ENCODE data around the gene ICAM4. TPM values are rescaled to one million over a fixed set of nuclear protein-coding genes. Genes with fewer than 3 reads are reported as not detected.
A peak's percentile ranks its signal among the peaks of the same experiment; 100 is the strongest.

The ICAM4 gene
- total and polyA plus RNA-seq, 2 of the 13 experiments (the other 11 are each of a cell fraction or from before 2014, with no cell fraction given): 2.9 to 4.0 TPM

DNA sequence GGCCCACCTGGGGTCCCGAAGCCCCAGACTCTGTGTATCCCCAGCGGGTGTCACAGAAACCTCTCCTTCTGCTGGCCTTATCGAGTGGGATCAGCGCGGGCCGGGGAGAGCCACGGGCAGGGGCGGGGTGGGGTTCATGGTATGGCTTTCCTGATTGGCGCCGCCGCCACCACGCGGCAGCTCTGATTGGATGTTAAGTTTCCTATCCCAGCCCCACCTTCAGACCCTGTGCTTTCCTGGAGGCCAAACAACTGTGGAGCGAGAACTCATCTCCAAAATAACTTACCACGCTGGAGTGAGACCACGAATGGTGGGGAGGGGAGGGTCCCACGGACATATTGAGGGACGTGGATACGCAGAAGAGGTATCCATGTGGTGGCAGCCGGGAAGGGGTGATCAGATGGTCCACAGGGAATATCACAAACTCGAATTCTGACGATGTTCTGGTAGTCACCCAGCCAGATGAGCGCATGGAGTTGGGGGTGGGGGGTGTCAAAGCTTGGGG, 2.0 kb downstream of the ICAM4 start (continued):
- TF ChIP-seq, protein P1, sequence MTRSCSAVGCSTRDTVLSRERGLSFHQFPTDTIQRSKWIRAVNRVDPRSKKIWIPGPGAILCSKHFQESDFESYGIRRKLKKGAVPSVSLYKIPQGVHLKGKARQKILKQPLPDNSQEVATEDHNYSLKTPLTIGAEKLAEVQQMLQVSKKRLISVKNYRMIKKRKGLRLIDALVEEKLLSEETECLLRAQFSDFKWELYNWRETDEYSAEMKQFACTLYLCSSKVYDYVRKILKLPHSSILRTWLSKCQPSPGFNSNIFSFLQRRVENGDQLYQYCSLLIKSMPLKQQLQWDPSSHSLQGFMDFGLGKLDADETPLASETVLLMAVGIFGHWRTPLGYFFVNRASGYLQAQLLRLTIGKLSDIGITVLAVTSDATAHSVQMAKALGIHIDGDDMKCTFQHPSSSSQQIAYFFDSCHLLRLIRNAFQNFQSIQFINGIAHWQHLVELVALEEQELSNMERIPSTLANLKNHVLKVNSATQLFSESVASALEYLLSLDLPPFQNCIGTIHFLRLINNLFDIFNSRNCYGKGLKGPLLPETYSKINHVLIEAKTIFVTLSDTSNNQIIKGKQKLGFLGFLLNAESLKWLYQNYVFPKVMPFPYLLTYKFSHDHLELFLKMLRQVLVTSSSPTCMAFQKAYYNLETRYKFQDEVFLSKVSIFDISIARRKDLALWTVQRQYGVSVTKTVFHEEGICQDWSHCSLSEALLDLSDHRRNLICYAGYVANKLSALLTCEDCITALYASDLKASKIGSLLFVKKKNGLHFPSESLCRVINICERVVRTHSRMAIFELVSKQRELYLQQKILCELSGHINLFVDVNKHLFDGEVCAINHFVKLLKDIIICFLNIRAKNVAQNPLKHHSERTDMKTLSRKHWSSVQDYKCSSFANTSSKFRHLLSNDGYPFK (CRISPR knock-in tag; IDR thresholded peaks at IDR 0.05; ENCODE audit: borderline replicate concordance): no peak; the same call in 1 of the 2 replicates
- TF ChIP-seq POLR2A (IDR thresholded peaks at IDR 0.05; ENCODE audit: insufficient read depth in 1 of 2, low read depth in 2 of 2, low read length in 2 of 2) (peak in 1 of 2 experiments; percentile 53; a peak in 2 of 4 replicates), SIN3A (IDR thresholded peaks at IDR 0.05; ENCODE audit: borderline replicate concordance, low read depth, low read length) (peak; percentile 10; the same call in 1 of the 2 replicates), ERF (CRISPR knock-in tag; IDR thresholded peaks at IDR 0.05) (no peak), ZNF577 (CRISPR knock-in tag; IDR thresholded peaks at IDR 0.05; ENCODE audit: borderline replicate concordance, low read depth) (no peak), ZNF180 (CRISPR knock-in tag; IDR thresholded peaks at IDR 0.05; ENCODE audit: borderline replicate concordance, low read depth) (no peak), PHF21A (CRISPR knock-in tag; IDR thresholded peaks at IDR 0.05) (peak; percentile 51), ZZZ3 (CRISPR knock-in tag; IDR thresholded peaks at IDR 0.05; ENCODE audit: borderline replicate concordance) (no peak), CBX1 (IDR thresholded peaks at IDR 0.05; ENCODE audit: low read depth) (no peak), WIZ (CRISPR knock-in tag; IDR thresholded peaks at IDR 0.05) (no peak), CCDC6 (CRISPR knock-in tag; IDR thresholded peaks at IDR 0.05) (no peak), ZNF780A (CRISPR knock-in tag; IDR thresholded peaks at IDR 0.05) (no peak), ZNF510 (CRISPR knock-in tag; IDR thresholded peaks at IDR 0.05; ENCODE audit: low read depth) (peak; percentile 62; the same call in 1 of the 2 replicates), ATF7-NPFF (CRISPR knock-in tag; IDR thresholded peaks at IDR 0.05; ENCODE audit: low read depth) (no peak), ZBTB3 (CRISPR knock-in tag; IDR thresholded peaks at IDR 0.05; ENCODE audit: borderline replicate concordance, low read depth) (0 out of 2 replicates have a peak, but pooled peaks have one; percentile 59), NFE2L1 (CRISPR knock-in tag; IDR thresholded peaks at IDR 0.05; ENCODE audit: borderline replicate concordance) (no peak), SCMH1 (CRISPR knock-in tag; IDR thresholded peaks at IDR 0.05; ENCODE audit: borderline replicate concordance) (no peak), PAX8 (CRISPR knock-in tag; IDR thresholded peaks at IDR 0.05; ENCODE audit: borderline replicate concordance) (no peak), KDM3A (CRISPR knock-in tag; IDR thresholded peaks at IDR 0.05; ENCODE audit: low read depth) (no peak), ZNF546 (CRISPR knock-in tag; conservative IDR thresholded peaks at IDR 0.05) (no peak)
- TF ChIP-seq, protein P2, sequence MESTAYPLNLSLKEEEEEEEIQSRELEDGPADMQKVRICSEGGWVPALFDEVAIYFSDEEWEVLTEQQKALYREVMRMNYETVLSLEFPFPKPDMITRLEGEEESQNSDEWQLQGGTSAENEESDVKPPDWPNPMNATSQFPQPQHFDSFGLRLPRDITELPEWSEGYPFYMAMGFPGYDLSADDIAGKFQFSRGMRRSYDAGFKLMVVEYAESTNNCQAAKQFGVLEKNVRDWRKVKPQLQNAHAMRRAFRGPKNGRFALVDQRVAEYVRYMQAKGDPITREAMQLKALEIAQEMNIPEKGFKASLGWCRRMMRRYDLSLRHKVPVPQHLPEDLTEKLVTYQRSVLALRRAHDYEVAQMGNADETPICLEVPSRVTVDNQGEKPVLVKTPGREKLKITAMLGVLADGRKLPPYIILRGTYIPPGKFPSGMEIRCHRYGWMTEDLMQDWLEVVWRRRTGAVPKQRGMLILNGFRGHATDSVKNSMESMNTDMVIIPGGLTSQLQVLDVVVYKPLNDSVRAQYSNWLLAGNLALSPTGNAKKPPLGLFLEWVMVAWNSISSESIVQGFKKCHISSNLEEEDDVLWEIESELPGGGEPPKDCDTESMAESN (CRISPR knock-in tag; conservative IDR thresholded peaks at IDR 0.05): 0 out of 2 replicates have a peak, but pooled peaks have one; percentile 14
- TF ChIP-seq, protein P3, sequence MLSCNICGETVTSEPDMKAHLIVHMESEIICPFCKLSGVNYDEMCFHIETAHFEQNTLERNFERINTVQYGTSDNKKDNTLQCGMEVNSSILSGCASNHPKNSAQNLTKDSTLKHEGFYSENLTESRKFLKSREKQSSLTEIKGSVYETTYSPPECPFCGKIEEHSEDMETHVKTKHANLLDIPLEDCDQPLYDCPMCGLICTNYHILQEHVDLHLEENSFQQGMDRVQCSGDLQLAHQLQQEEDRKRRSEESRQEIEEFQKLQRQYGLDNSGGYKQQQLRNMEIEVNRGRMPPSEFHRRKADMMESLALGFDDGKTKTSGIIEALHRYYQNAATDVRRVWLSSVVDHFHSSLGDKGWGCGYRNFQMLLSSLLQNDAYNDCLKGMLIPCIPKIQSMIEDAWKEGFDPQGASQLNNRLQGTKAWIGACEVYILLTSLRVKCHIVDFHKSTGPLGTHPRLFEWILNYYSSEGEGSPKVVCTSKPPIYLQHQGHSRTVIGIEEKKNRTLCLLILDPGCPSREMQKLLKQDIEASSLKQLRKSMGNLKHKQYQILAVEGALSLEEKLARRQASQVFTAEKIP (CRISPR knock-in tag; IDR thresholded peaks at IDR 0.05; ENCODE audit: borderline replicate concordance): no peak
- TF ChIP-seq, protein P4, sequence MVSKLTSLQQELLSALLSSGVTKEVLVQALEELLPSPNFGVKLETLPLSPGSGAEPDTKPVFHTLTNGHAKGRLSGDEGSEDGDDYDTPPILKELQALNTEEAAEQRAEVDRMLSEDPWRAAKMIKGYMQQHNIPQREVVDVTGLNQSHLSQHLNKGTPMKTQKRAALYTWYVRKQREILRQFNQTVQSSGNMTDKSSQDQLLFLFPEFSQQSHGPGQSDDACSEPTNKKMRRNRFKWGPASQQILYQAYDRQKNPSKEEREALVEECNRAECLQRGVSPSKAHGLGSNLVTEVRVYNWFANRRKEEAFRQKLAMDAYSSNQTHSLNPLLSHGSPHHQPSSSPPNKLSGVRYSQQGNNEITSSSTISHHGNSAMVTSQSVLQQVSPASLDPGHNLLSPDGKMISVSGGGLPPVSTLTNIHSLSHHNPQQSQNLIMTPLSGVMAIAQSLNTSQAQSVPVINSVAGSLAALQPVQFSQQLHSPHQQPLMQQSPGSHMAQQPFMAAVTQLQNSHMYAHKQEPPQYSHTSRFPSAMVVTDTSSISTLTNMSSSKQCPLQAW (CRISPR knock-in tag; IDR thresholded peaks at IDR 0.05): no peak
